Endodermal cell (in vitro differentiated cells): ENCODE data around the gene ADCYAP1R1. TPM values are rescaled to one million over a fixed set of nuclear protein-coding genes. Genes with fewer than 3 reads are reported as not detected.

ENCODE experiments used
- DNase-seq: peaks from one replicate; pipeline ENCODE4 v3.0.0-alpha.2; 2017
- H3K27ac ChIP-seq: 2 replicates; pipeline ENCODE4 v1.5.1; 2013; ENCODE audit warnings: mild to moderate bottlenecking, low read depth, low read length, moderate library complexity
- H3K27me3 ChIP-seq: 2 replicates; pipeline ENCODE4 v1.6.1; 2013; ENCODE audit warnings: mild to moderate bottlenecking, low read length, moderate library complexity; ENCODE audit not compliant: insufficient read depth, control insufficient read depth, poor library complexity, severe bottlenecking
- H3K36me3 ChIP-seq: 2 replicates; pipeline ENCODE4 v1.7.0; 2013; ENCODE audit warnings: mild to moderate bottlenecking, low read length, moderate library complexity; ENCODE audit not compliant: control insufficient read depth, insufficient read depth
- H3K4me1 ChIP-seq: one replicate; pipeline ENCODE4 v1.7.0; 2013; ENCODE audit warnings: low read length; ENCODE audit not compliant: control insufficient read depth, insufficient read depth
- H3K4me3 ChIP-seq: 2 replicates; pipeline ENCODE4 v1.5.1; 2013; ENCODE audit warnings: mild to moderate bottlenecking, low read length, moderate library complexity
- H3K9ac ChIP-seq: 2 replicates; pipeline ENCODE4 v1.6.1; 2013; ENCODE audit warnings: mild to moderate bottlenecking, low read length, moderate library complexity; ENCODE audit not compliant: poor library complexity, severe bottlenecking; ENCODE audit errors: extremely low read depth
- H3K9me3 ChIP-seq: 2 replicates; pipeline ENCODE4 v1.6.1; 2013; ENCODE audit warnings: mild to moderate bottlenecking, low read length, moderate library complexity; ENCODE audit not compliant: control insufficient read depth
- H3K27ac Mint-ChIP-seq: 2 replicates; pipeline ENCODE4 v1.8.0; 2020; ENCODE audit warnings: mixed read lengths
- H3K27me3 Mint-ChIP-seq: 2 replicates; pipeline ENCODE4 v1.8.0; 2021; ENCODE audit warnings: mild to moderate bottlenecking, mixed read lengths; ENCODE audit not compliant: insufficient read depth
- H3K36me3 Mint-ChIP-seq: 2 replicates; pipeline ENCODE4 v1.8.0; 2020; ENCODE audit warnings: low read depth, mixed read lengths
- H3K4me1 Mint-ChIP-seq: 2 replicates; pipeline ENCODE4 v1.8.0; 2020; ENCODE audit warnings: mixed read lengths
- H3K4me3 Mint-ChIP-seq: 2 replicates; pipeline ENCODE4 v1.8.0; 2020; ENCODE audit warnings: mild to moderate bottlenecking, moderate library complexity, mixed read lengths
- H3K9me3 Mint-ChIP-seq: 2 replicates; pipeline ENCODE4 v1.8.0; 2020; ENCODE audit warnings: mild to moderate bottlenecking, mixed read lengths
- WGBS, 2 experiments: methylation state at CpG; one replicate each; pipeline versions ENCODE4 v1.1.5 to v1.1.7; 2013; ENCODE audit warnings: missing lambda C conversion rate in 2 of 2, mixed read lengths in 1 of 2; ENCODE audit not compliant: insufficient coverage in 1 of 2, insufficient read length in 1 of 2; 5-methylcytosine and 5-hydroxymethylcytosine counted together
- total RNA-seq, 2 donors: library from RNA; stranded (reverse); fragmentation: NEBNext Ultra II Directional in 1 of 2; extraction: Animal tissue kit (Norgen Biotek cat#: 25700) in 1 of 2; gene quantifications; 2 replicates in 1 of 2; 3 replicates in 1 of 2; pipeline ENCODE4 v1.2.1, GENCODE V29; 2021
- TF ChIP-seq, protein P1 (sequence below): fragments of 200-600 bp; sonication (generic); conservative IDR thresholded peaks from 2 replicates; pipeline ENCODE4 v1.5.0; 2021; ENCODE audit warnings: antibody characterized with exemption, mild to moderate bottlenecking

Gene ADCYAP1R1
- total RNA-seq, 2 donors from 2014 or later, result 1.2 to 2.1 TPM

DNA sequence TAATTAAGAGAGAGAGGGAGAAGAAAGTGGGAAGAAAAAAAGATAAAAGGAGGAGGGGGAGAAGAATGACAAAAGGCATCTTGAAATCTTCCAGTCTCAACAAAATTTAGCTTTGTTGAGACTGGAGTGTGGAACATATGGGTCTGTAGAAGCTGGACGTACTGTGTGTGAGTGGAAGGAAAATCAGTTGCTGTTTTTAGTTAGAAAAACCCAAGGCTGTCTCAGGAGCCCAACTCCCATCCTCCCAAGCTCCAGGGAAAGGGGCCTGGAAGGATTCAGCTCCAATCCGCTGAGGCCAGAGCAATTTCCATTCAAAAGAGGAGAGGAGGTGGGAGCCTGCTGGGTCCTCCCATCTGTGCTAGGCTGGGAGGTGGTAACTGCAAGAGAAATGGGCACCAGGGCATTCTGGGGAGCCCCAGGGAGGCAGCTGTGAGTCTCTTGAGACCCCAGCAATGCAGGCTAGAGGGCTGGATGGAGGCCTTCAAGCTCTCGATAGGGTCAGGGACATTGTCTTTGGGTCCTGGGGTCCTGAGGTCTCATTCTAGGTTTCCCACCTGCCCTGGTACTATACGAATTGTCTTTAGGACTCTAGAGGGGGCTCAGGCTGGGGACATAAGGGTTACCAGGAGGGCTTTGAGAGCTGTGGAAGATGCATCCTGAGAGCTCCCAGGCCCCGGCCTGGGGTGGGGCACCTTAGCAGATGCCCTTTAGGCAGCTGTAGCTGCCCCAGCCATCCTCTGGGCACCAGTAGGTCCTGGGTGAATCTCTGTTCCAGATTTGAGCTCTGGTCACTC lies 21.4 kb downstream of the ADCYAP1R1 start:
- Histone ChIP-seq H3K9me3 (no peaks in the 10 kb centered on the region), H3K9ac (no peak overlapping the region), H3K36me3 (no peaks in the 10 kb centered on the region), H3K4me1 (no peaks in the 10 kb centered on the region), H3K4me3 (no peak overlapping the region), H3K27me3 (no peaks in the 10 kb centered on the region), H3K27ac (no peak overlapping the region)
- Mint-ChIP-seq H3K4me1 (peaks cover 5% of the 10 kb centered on the region), H3K36me3 (no peaks in the 10 kb centered on the region), H3K27me3 (no peaks in the 10 kb centered on the region), H3K4me3 (no peak overlapping the region), H3K9me3 (no peaks in the 10 kb centered on the region), H3K27ac (no peak overlapping the region)
- DNase-seq, result no peak
- WGBS, 2 experiments, result 85 to 89% methylated on average over 1 to 5 of the region's 5 CpGs
- TF ChIP-seq, protein P1, sequence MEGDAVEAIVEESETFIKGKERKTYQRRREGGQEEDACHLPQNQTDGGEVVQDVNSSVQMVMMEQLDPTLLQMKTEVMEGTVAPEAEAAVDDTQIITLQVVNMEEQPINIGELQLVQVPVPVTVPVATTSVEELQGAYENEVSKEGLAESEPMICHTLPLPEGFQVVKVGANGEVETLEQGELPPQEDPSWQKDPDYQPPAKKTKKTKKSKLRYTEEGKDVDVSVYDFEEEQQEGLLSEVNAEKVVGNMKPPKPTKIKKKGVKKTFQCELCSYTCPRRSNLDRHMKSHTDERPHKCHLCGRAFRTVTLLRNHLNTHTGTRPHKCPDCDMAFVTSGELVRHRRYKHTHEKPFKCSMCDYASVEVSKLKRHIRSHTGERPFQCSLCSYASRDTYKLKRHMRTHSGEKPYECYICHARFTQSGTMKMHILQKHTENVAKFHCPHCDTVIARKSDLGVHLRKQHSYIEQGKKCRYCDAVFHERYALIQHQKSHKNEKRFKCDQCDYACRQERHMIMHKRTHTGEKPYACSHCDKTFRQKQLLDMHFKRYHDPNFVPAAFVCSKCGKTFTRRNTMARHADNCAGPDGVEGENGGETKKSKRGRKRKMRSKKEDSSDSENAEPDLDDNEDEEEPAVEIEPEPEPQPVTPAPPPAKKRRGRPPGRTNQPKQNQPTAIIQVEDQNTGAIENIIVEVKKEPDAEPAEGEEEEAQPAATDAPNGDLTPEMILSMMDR, result no peak

DNA sequence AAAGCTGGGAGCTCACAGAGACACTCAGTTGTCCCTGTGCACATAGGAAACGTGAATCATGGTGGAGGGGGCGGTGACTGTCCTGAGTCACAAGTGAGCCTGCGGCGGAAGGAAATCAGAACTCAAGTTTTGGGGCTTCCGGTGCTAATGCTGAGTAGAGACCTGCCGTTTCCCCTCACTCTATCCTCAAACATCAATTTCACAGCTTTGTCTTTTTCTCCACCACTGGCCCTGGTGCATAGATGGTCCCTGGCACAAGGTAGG lies 21.9 kb downstream of the ADCYAP1R1 start:
- Histone ChIP-seq H3K27ac (no peak overlapping the region), H3K36me3 (no peaks in the 10 kb centered on the region), H3K4me3 (no peak overlapping the region), H3K9ac (no peak overlapping the region), H3K27me3 (no peaks in the 10 kb centered on the region), H3K4me1 (peaks cover 2% of the 10 kb centered on the region), H3K9me3 (no peaks in the 10 kb centered on the region)
- Mint-ChIP-seq H3K9me3 (no peaks in the 10 kb centered on the region), H3K4me1 (peaks cover 8% of the 10 kb centered on the region), H3K4me3 (no peak overlapping the region), H3K27ac (no peak overlapping the region), H3K36me3 (no peaks in the 10 kb centered on the region), H3K27me3 (no peaks in the 10 kb centered on the region)
- TF ChIP-seq, protein P1, result no peak
- 87 to 95% methylated on average over 6 of the region's 6 CpGs for WGBS, 2 experiments
- no peak for DNase-seq

DNA sequence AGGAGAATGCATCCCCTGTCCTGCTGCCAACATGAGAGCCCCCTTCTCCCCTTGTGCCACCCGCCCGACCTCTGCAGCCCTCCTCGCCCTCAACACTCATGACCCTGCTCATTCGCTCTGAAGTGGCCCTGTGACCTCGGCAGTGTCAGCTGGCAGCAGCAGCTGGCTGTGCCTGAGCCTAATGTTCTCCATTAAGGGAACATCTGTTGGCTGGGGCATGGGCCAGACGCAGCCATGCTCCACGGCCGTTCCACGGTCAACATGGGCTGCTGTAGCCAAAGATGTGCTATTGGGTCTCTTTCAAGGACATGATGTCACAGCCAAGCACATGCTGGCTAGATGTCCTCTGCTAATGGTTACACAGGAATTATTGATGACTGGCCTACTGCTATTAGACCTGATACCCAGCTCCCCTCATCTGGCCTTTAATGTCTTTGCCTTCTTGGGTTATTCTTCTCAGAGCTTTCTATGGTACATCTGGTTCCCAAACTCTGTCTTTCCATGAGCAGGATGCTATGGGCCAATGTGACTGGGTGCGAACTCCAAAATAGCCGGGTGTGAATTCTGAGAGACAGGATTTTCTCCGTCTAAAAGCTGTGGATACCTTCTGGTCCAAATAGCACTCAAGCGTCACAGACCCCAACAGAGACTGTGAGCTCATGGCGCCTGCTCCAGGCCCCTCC lies 22.4 kb downstream of the ADCYAP1R1 start:
- no peak overlapping the region for H3K4me3 Mint-ChIP-seq
- no peak overlapping the region for H3K27ac ChIP-seq
- H3K36me3 ChIP-seq, result no peaks in the 10 kb centered on the region
- H3K27ac Mint-ChIP-seq, result no peak overlapping the region
- 92 to 100% methylated on average over 7 to 14 of the region's 14 CpGs for WGBS, 2 experiments
- TF ChIP-seq, protein P1, result no peak
- H3K4me3 ChIP-seq, result no peak overlapping the region
- no peaks in the 10 kb centered on the region for H3K9me3 Mint-ChIP-seq
- no peak for DNase-seq
- H3K27me3 ChIP-seq, result no peaks in the 10 kb centered on the region
- no peaks in the 10 kb centered on the region for H3K36me3 Mint-ChIP-seq
- H3K27me3 Mint-ChIP-seq, result no peaks in the 10 kb centered on the region
- peaks cover 12% of the 10 kb centered on the region for H3K4me1 Mint-ChIP-seq
- H3K4me1 ChIP-seq, result peaks cover 5% of the 10 kb centered on the region
- H3K9me3 ChIP-seq, result no peaks in the 10 kb centered on the region
- no peak overlapping the region for H3K9ac ChIP-seq
